DOHH2 (cell line): Measurements from ENCODE around the gene FAM76B.

ENCODE experiments used
- CTCF ChIP-seq: fragments of 200-600 bp; sonication (generic); IDR thresholded peaks from one replicate; pipeline ENCODE4 v1.5.1; 2014; ENCODE audit warnings: antibody characterized with exemption, mild to moderate bottlenecking, low read depth, low read length; ENCODE audit not compliant: poor library complexity, severe bottlenecking
- EZH2phosphoT487 ChIP-seq: fragments of 200-600 bp; sonication (generic); IDR thresholded peaks from 2 replicates; pipeline ENCODE4 v1.6.1; 2017; ENCODE audit warnings: borderline replicate concordance, mild to moderate bottlenecking, antibody characterized with exemption, low read length, moderate library complexity, mixed read lengths

GRCh38 chr11:95727111-95727510, 62.5 kb downstream of the FAM76B start:
- TF ChIP-seq CTCF (no peak), EZH2phosphoT487 (no peak)
